K562 (cell line): ENCODE results near the gene MAP3K20. TPM values are rescaled to one million over a fixed set of nuclear protein-coding genes. Genes with fewer than 3 reads are reported as not detected.

Source experiments
- ATF1 ChIP-seq, 2 experiments: fragments of 450-650 bp in 1 of 2; IDR thresholded peaks; 2 replicates each; pipeline ENCODE4 v1.6.1; 2016; ENCODE audit warnings: missing compliant biosample characterization in 1 of 2, missing genetic modification characterization in 1 of 2
- CEBPG ChIP-seq, 3 experiments: fragments of 200-800 bp in 1 of 3; sonication (Bioruptor generic) in 1 of 3; sonication (generic) in 1 of 3; formaldehyde crosslinking in 1 of 3; IDR thresholded peaks in 2 of 3; conservative IDR thresholded peaks in 1 of 3; 2 replicates each; pipeline versions ENCODE4 v1.6.1 to v1.8.0; 2016 to 2022; ENCODE audit warnings: missing compliant biosample characterization in 2 of 3, missing genetic modification characterization in 2 of 3, mild to moderate bottlenecking in 1 of 3, missing genetic modification reagents in 1 of 3
- CTBP1 ChIP-seq: fragments of 450-650 bp; IDR thresholded peaks from 2 replicates; pipeline ENCODE4 v1.6.1; 2016; ENCODE audit warnings: borderline replicate concordance
- EGR1 ChIP-seq: fragments of 450-650 bp; conservative IDR thresholded peaks from 2 replicates; pipeline ENCODE4 v1.6.1; 2017; ENCODE audit warnings: mild to moderate bottlenecking
- HDAC1 ChIP-seq, 2 experiments: fragments of 450-650 bp; IDR thresholded peaks; 2 replicates each; pipeline ENCODE4 v1.6.1; 2016 to 2017; ENCODE audit warnings: inconsistent platforms in 1 of 2, mild to moderate bottlenecking in 1 of 2, moderate library complexity in 1 of 2
- HDAC8 ChIP-seq: fragments of 450-650 bp; IDR thresholded peaks from 2 replicates; pipeline ENCODE4 v1.6.1; 2016; ENCODE audit warnings: mild to moderate bottlenecking, missing genetic modification characterization, moderate library complexity, missing compliant biosample characterization
- HDGF ChIP-seq: fragments of 450-650 bp; IDR thresholded peaks from 2 replicates; pipeline ENCODE4 v1.6.1; 2016
- LCOR ChIP-seq: sonication (generic); formaldehyde crosslinking; IDR thresholded peaks from 2 replicates; pipeline ENCODE4 v1.8.0; 2022; ENCODE audit warnings: mild to moderate bottlenecking, missing genetic modification reagents
- NBN ChIP-seq: fragments of 450-650 bp; IDR thresholded peaks from 2 replicates; pipeline ENCODE4 v1.6.1; 2016; ENCODE audit warnings: low read depth, mild to moderate bottlenecking
- RBBP5 ChIP-seq: fragments of 200-600 bp; sonication (generic); IDR thresholded peaks from 2 replicates; pipeline ENCODE4 v1.6.1; 2012; ENCODE audit warnings: borderline replicate concordance, mild to moderate bottlenecking, low read length, control low read depth, inconsistent platforms; ENCODE audit not compliant: insufficient read depth, poor library complexity, severe bottlenecking
- SMAD4 ChIP-seq: fragments of 250-450 bp; sonication (Bioruptor Pico); conservative IDR thresholded peaks from 2 replicates; pipeline ENCODE4 v1.8.0; 2021; ENCODE audit warnings: inconsistent platforms, mild to moderate bottlenecking, moderate library complexity
- SRF ChIP-seq, 2 experiments: fragments of 250-450, 450-650 bp in 1 of 2; sonication (Bioruptor Pico) in 1 of 2; sonication (generic) in 1 of 2; formaldehyde crosslinking; IDR thresholded peaks; 2 replicates each; pipeline versions ENCODE4 v1.5.0 to v1.5.1; 2020 to 2022; ENCODE audit warnings: mild to moderate bottlenecking in 1 of 2, missing genetic modification reagents in 1 of 2
- STAT6 ChIP-seq: sonication (generic); formaldehyde crosslinking; IDR thresholded peaks from 2 replicates; pipeline ENCODE4 v1.8.1; 2023; ENCODE audit warnings: mild to moderate bottlenecking, missing genetic modification reagents
- TAF1 ChIP-seq: IDR thresholded peaks from 2 replicates; pipeline ENCODE4 v1.6.1; 2011; ENCODE audit warnings: mild to moderate bottlenecking, low read length, moderate library complexity; ENCODE audit not compliant: insufficient read depth, control insufficient read depth, severe bottlenecking; ENCODE audit errors: extremely low read depth
- ZEB2 ChIP-seq: fragments of 450-650 bp; IDR thresholded peaks from 2 replicates; pipeline ENCODE4 v1.6.1; 2016
- ZNF644 ChIP-seq: fragments of 200-800 bp; sonication (Bioruptor generic); IDR thresholded peaks from 2 replicates; pipeline ENCODE4 v1.6.1; 2016; ENCODE audit warnings: low read depth, missing genetic modification characterization, missing compliant biosample characterization
- polyA plus RNA-seq, 8 experiments: library from polyadenylated mRNA; depleted of rRNA in 4 of 8; stranded (reverse) in 5 of 8; unstranded in 3 of 8; fragments of >200 nt; fragmentation: Nextera tagmentation in 2 of 8; fragmentation: Illumina TruSeq in 1 of 8; extraction: Ambion mirVana in 2 of 8; extraction: Trizol in 1 of 8; gene quantifications; 2 replicates each; pipeline versions ENCODE4 v1.2.1 to v1.2.3, GENCODE V29; 2011 to 2014; ENCODE audit warnings: inconsistent platforms in 1 of 8, missing spikeins in 1 of 8
- total RNA-seq, 7 experiments: library from RNA; depleted of rRNA in 6 of 7; stranded (reverse); fragments of >200 nt in 6 of 7; fragmentation: Illumina TruSeq in 2 of 7; extraction: Trizol in 2 of 7; gene quantifications; 2 replicates each; pipeline versions ENCODE4 v1.2.1 to v1.2.3, GENCODE V29; 2011 to 2021; ENCODE audit warnings: low replicate concordance in 1 of 7
- TF ChIP-seq, protein P1 (sequence below), 2 experiments: fragments of 450-650 bp; conservative IDR thresholded peaks; 2 replicates each; pipeline ENCODE4 v1.6.1; 2017; ENCODE audit warnings: mild to moderate bottlenecking in 2 of 2, moderate library complexity in 2 of 2

MAP3K20 gene
- total and polyA plus RNA-seq, 9 of the 15 experiments (the other 6 are each of a cell fraction or from before 2014, with no cell fraction given): 9.8 to 34.2 (median 27.3) TPM

GRCh38 chr2:173090276-173090877 lies 14.7 kb downstream of the MAP3K20 start (continued):
- peak; percentile 35; the same call in 1 of the 2 replicates for TF ChIP-seq STAT6 (CRISPR knock-in tag)
- TF ChIP-seq ZEB2: 0 out of 2 replicates have a peak, but pooled peaks have one; percentile 16
- peak; percentile 35; the same call in 1 of the 2 replicates for TF ChIP-seq NBN
- TF ChIP-seq RBBP5: peak; percentile 54
- 0 out of 2 replicates have a peak, but pooled peaks have one; percentile 40 for TF ChIP-seq HDGF
- TF ChIP-seq SMAD4: 0 out of 2 replicates have a peak, but pooled peaks have one; percentile 15
- peak in 1 of 2 experiments; percentile 78; a peak in 2 of 4 replicates for TF ChIP-seq HDAC1 (IDR thresholded peaks at IDR 0.05)
- no peak; the same call in 1 of the 2 replicates for TF ChIP-seq ZNF644
- TF ChIP-seq ATF1 (CRISPR knock-in tag; IDR thresholded peaks at IDR 0.05): no peak
- peak; percentile 45; the same call in 1 of the 2 replicates for TF ChIP-seq ATF1 (tag; IDR thresholded peaks at IDR 0.05)
- TF ChIP-seq, protein P1, sequence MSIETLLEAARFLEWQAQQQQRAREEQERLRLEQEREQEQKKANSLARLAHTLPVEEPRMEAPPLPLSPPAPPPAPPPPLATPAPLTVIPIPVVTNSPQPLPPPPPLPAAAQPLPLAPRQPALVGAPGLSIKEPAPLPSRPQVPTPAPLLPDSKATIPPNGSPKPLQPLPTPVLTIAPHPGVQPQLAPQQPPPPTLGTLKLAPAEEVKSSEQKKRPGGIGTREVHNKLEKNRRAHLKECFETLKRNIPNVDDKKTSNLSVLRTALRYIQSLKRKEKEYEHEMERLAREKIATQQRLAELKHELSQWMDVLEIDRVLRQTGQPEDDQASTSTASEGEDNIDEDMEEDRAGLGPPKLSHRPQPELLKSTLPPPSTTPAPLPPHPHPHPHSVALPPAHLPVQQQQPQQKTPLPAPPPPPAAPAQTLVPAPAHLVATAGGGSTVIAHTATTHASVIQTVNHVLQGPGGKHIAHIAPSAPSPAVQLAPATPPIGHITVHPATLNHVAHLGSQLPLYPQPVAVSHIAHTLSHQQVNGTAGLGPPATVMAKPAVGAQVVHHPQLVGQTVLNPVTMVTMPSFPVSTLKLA (conservative IDR thresholded peaks at IDR 0.05): peak; percentile 38 to 48
- TF ChIP-seq TAF1: peak; percentile 35
- TF ChIP-seq CTBP1: 0 out of 2 replicates have a peak, but pooled peaks have one; percentile 24
- peak; percentile 88 for TF ChIP-seq EGR1
- peak; percentile 59; the same call in 1 of the 2 replicates for TF ChIP-seq HDAC8 (tag)
- TF ChIP-seq LCOR (CRISPR knock-in tag): 0 out of 2 replicates have a peak, but pooled peaks have one; percentile 13
- TF ChIP-seq CEBPG (CRISPR knock-in tag; IDR thresholded peaks at IDR 0.05): no peak
- TF ChIP-seq CEBPG (tag; conservative IDR thresholded peaks at IDR 0.05 in 1 of 2, IDR thresholded peaks at IDR 0.05 in 1 of 2): 0 out of 4 replicates have a peak, but pooled peaks of 1 of the 2 experiments have one; percentile 7
- no peak for TF ChIP-seq SRF (CRISPR knock-in tag; IDR thresholded peaks at IDR 0.05)
- TF ChIP-seq, all 486 proteins: peak for 25
